ENCODE data around the gene CCDC102A.
A peak's percentile ranks its signal among the peaks of the same experiment; 100 is the strongest.

CCDC102A gene

DNA sequence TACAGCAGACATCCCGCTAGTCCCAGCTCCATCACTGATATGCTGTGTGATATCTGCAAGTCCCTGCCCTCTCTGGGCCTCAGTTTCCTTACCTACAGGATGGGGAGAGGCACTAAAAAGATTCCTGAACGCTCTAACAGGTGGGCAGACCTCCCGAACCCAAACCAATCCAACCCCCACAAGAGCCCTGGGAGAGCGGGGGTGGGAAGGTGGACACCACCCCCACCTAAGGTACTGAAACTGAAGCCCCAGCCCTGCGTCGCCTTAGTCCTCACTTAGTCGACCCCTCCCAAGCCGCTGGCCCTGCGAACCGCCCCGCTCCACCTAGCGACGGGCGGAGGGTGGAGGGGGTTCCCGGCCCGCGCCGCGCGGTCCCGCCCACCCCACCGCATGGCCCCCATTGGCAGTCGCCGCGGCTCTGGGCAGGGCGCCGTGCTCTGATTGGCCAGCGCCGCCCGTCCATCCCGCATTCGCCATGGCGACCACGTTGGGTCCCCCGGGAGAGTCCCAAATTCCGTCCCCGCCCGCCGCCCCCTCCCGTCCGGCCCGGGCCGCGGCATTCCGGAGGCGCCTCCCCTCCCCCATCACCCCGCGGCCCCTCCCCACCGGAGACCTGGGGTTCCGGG is 578 bp downstream of the CCDC102A start:
- DNase-seq, result peak; percentile 96

DNA sequence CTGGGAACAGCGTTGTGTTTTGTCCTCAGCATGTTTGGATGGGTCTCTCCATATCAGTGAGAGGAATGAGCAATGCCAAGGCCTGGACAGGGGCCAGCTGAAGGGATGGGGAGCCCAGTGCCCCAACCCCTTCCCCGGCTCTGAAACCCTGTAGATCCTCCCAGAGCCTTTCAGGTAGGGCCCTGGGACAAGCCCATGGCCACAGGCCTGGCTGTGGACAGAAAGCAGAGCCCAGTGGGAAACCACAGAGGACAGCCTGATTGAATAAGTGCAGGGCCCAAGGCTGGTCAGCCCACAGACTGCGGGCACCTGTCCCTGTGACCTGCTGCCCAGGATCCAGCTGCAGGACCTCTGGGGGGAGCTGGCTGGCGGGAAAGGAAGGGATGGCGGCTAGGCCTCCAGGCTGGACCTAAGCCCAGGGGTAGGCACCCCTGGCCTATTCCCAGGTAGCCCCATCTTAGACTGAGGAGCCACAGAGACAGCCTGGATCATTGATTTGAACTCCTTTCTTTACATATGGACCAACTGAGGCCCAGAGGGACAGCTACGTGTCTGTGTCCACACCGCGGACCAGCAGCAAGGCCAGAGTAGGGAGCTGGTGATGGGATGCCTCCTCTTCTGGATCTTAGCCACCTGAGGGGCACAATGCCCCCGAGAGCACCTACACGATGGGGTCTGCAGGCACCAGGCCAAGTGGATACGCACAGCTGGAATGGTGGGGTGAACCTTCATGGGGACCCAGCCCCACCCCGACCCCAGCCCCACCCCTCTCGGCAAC is 1.3 kb downstream of the CCDC102A start:
- DNase-seq, result peak; percentile 24

DNA sequence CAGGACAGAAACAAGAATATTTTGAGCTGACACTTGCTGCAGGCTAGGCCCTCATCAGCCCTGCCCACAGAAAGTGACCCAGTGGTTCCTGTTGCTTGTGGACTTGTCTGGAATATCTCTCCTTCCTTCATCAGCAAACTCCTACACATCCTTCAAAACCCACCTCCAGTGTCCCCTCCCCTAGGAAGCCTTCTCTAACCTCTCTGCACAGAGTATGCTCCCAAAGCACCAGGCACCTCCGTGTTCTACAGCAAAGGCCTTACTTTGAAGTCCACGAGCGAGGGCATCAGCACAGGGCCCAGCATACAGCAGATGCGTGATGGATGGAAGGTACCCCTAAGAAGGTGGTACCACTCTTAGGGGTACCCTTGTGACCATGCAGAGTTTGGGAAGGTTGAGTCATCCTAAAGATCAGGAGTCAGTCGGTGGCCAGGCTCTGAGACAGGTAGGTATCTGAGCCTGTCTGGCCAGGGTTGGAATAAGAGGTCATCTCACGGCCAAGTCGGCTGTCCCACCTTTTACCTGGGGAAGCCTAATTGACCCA is 2.0 kb downstream of the CCDC102A start:
- peak; percentile 25 for DNase-seq

DNA sequence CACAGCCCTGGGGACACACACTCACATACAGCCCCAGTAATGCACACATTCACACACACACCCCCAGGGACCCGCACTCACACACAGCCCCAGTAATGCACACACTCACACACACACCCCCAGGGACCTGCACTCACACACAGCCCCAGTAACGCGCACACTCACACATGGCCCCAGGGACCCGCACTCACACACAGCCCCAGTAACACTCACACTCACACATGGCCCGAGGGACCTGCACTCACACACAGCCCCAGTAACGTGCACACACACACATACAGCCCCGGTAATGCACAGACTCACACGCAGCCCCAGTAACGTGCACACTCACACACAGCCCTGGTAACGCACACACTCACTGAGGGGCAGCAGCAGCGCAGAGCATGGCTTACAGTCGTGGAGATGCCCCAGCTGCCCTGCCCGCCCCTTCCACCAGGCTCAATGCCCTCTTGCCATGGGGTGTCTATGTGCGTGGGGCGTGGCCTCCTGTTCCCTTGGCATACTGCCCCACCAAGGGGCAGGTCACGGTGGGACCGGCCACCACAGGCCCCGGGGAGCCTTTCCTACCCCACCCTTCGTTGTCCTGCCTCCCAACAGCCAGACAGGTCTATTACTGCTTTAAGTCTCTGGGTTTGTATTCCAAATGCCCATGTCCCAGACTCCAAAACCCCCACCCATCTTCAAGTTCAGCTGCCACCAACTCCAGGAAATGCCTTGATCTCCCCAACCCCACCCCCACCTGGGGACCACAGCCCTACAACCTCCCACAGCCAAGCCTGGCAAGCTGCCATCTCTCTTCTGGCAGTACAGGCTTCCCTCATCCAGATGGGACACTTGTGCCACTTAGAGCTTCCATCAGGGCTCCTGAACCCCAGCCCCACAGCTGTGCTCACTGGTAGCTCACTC is 2.7 kb downstream of the CCDC102A start:
- peak; percentile 41 for DNase-seq

DNA sequence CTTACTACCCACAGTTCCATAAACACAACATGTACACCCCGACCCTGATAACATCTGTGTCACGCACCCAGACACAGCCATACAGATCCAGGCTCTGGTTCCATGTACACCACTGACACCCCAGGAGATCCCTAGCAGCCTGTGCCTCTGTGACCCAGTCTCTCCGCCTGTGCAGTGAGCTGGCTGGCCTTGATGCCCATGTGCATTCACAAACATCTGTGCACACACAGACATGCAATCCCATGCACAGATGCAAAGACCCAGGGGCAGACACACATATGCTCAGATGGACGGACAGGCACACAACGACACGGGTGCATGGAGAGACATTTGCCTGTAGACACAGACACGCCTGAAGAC is 4.1 kb downstream of the CCDC102A start:
- DNase-seq, result peak; percentile 24

DNA sequence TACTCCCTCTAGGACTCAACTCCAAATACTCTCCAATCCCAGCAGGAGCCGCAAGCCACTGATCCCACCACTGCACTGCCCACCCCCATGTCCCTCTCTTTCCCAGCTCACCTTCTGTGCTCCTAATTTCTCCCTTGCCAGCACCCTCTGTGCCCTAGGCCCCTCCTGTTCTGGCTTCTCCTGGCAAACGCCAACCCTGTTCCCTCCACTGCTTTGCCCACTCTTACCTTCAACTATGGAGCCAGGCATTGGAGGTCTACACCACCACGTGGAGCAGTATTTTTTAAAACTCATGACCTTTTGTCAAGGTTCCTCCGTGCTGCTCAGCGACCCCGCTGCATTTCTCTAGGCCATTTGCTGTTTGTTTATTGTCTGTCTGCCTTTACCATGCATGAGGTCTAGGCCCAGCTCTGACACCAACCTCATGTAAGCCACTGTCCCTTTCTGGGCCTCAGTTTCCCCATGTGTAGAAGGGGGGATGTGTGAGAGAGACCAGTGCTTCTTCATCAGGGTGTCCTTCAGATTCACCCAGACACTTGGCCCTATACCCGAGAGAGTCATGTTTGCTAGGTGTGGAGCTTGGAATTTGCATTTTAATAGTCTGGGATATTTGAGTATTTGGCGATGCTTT is 4.6 kb downstream of the CCDC102A start:
- DNase-seq, result peak; percentile 13

DNA sequence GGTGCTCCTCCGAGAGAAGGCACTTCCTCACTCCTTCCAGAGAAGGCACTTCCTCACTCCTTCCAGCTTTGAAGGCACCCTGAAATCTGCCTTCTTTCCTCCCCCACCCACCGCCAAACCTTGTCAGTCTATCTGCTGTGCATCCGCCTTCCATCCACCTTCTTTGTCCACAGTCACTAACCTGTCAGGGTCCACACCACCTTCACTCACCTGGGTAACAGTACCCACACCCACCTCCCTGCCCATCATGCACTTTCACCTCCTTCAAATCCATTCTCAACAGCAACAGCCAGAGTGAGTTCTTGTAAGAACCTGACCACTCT is 5.2 kb downstream of the CCDC102A start:
- DNase-seq, result peak; percentile 17

DNA sequence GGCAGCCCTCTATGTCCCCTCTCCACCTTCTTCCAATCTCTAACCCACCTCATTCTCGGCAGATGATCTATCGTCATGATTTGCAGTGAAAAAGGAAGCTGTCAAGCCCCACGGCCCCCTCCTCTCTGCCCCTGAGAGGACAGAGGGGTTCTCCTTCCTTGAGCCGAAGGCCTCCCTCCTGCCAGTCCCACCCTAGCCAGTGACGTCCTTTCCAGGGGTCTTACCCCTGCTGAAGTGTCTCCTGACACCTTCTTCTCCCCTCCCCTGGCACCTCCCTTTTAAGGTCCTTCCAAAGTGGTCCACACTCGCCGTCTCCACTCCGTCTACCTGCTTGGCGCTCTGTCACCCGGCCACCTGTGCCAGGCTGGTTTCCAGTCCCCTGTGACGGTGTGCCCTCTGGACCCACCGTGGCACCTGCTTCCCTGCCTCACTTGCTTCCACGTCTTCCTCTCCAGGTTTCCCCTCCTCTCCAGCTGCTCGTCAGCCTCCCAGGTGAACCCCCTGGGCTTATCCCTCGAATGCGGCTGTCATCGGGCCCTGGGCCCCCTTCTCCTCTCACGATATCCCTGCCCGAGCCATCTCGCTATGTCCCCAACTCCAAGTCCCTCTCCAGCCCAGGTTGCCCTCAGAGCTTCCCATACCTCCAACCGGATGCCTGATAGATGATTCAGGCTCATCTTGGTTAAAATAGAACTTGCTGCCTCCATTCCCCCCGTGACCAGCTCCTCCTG is 5.7 kb downstream of the CCDC102A start:
- DNase-seq, result no peak

DNA sequence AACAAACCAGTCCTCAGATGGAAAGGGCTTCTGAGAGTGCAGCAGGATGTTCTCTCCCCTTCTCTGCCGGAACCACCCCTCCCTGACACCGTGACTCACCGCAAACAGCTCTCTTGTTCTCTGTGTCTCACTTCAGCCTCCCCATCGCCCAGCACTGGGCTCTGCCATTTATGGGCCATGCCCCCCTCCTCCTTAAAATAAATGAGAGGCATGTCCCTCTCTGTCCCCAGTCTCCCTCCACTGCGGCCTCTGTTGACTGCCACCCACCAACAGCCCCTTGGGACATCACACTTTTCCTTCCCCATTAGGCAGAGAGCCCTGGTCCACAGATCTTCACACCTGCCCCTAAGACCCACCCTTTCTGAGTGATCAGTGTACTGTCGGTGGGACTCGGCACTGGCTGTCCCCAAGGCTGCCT is 6.3 kb downstream of the CCDC102A start:
- DNase-seq, result peak; percentile 76

DNA sequence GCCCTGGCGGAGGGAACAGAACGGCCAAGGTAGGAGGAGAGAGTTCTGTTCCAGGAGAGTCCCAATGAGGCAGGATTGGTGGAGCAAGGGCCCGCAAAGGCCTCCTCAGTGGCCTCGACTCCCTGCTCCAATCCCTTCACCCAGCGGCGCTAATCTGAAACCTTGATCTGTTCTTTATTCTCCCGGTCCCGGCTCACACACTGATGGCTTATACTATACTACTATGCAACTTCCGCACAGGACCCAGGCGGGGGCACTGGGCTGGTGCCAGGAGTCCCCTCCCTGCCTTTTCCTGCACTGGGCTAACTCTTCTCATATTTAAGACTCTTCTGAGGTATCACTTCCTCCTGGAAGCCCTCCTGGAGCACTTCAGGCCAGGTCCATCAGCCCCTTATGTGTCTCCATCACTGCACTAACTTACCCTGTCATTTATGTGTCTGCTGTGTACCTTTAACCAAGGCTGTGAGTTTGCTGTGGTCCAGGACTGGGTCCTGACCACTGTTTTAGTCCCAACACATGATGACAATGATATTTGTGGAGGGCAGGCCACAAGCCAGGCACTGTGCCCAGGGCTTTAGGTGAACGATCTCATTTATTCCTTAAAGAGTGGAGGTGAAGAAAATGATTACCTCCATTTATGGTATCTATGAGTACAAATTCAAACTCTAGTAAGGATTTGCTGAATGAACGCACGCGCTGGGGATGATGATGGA is 6.8 kb downstream of the CCDC102A start:
- DNase-seq, result no peak

DNA sequence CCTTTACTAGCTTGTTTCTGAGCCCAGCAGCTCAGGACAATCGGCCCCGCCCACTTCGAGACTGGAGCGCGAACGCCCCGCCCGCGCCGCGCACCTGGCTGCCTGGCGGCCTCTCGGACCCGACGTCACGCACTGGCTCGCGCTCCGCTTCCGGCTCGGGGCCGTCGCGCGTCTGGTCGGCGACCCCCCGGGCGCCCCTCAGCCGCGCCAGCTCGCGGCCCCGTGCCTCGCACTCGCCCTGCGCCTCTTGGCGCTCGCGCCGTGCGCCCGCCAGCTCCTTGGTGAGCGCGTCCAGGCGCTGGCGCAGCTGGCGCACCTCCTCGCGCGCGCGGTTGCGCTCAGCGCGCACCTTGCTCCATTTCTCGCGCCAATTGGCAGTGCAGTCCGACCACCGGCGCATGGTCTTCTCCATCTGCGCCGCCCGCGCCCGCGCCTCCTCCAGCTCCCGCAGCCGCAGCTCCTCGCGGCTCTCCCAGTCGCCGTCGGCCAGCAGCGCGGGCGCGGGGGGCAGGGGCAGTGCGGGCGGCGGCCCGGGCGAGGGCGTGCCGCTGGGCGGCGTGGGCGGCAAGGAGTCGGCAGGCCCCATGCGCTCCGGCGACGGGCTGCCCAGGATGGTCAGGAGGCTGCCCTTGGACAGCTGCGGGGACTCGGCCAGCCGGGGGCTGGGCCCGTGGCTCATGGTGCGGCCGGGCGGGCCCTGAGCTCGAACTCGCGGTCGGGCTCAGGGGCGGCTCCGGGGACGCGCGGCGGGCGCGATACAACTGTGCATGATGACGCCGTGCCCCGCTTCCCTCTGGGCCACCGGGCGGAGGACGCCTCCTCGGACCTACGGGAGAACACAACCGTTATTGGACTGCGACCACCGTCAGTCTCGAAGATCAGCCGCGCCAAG is 7.6 kb downstream of the CCDC102A start:
- DNase-seq, result no peak

DNA sequence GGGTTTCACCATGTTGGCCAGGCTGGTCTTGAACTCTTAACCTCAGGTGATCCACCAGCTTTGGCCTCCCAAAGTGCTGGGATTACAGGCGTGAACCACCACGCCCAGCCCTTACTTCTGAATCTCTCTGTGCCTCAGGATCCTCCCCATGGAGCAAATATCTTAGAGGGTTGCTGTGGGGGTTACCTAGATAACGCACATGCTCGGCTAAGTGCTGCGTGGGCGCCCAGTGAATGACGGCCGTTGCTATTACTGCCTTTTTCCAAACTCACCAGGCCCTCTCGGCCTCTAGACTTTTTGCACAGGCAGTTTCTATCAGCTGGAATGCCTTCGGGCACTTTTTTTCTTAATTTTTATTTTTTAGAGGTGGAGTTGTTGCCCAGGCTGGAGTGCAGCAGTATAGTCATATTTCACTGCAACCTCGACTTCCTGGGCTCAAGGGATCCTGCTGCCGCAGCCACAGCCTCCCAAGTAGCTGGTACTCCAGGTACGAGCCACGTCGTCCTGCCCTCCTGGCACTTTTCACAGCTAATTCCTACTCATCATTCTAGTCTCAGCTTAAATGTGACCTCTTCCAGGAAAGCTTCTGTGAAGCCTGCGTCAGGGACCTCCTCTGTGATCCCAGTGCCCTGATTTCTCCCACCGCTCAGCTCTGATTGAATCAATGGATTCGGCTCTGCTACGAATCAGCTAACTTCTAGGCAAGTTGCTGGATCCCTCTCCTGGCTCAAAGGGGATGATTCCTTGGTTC is 8.6 kb downstream of the CCDC102A start:
- DNase-seq, result no peak

DNA sequence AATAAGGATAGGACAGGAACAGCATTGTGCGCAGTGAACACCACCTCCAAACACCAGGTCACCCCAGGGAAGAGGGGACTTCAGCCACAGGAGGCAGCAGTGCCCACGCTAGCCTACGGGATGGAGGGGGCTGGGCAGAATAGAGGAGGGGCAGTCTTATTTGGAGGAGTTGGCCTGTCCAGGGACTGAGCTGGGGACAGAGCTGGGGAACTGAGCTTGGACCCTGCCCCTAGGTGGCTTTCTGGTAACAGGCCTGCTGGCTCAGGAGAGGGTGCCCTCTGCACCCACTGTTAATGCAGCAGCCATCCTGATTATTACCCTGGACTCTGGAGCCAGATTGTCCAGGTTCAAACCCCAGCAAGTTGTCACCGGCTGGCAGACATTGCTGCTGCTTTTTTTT is 9.3 kb downstream of the CCDC102A start:
- DNase-seq, result no peak

DNA sequence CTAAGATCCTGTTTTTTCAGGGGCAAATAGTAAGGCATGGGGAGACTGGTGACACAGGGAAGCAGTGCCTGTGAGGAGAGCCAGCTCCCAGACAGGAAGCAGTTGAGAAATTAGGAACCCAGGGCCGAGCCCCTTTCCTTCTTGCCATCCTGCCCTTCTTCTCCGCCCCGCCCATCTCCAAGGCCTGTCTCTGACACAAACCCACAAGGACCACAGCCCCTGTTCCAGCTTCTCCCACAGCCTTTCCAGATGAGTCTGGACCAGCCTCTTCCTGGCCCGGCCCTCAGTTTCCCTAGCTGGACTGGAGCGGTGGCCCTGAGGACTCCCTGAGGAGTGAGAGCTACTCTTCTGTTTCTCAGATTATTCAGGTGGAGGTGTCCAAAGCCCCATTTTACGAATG is 9.9 kb downstream of the CCDC102A start:
- no peak for DNase-seq

DNA sequence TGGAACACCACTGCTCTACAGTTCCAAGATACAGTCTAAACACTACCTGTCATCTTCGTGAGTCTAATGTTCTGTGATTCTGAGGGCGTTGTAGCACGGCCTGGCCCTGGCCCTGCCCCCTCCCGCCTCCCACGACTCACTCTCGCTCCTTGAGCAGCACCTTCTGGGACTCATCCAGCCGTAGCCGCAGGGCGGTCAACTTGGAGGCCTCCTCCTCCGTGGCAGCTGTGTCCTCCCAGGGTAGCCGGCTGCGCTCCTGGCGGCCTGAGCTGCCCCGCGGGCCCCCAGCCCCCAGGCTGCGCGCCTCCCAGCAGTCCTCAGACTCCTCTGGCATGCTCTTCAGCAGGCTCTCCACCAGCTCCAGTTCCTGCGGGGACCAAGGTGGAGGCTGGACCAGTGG is 10.6 kb downstream of the CCDC102A start:
- no peak for DNase-seq

DNA sequence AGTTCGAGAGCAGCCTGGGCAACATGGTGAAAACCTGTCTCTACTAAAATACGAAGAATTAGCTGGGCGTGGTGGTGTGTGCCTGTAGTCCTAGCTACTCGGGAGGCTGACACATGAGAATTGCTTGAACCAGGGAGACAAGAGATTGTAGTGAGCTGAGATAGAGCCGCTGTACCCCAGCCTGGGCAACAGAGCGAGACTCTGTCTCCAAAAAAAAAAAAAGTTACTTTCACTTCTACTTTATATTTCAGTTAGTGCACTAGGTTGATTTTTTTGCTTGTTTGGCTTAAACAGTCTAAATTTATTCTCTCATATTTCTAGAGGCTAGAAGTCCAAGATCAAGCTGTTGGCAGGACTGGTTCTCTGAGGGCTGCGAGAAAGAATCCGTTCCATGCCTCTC is 13.4 kb downstream of the CCDC102A start:
- DNase-seq, result no peak

DNA sequence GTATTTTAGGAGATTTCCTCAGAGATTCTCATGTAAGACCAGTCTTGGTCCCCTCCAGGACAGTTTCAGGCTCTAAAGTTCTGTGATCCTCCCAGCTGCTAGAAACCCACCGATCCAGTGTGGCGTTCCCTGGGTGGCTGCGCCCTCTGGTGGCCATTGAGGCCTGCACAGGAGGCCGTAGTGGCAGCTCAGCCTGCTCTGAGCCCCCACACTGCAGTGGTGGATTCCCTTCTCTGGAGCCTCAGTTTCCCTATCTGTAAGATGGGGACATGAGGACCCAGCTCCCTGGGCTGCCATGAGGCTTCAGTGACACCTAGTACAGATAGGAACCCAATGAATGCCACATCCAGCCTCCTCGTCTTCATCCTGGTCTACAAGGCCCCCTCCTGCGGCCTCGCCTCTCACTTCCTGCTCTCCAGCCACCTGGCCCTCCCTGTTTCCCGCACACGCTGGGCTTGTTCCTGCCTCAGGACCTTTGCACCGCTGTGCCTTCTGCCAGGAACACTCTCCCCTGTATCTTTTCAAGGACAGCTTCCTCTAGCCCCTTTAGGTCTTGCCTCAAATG is 16.5 kb downstream of the CCDC102A start:
- DNase-seq, result peak; percentile 85

DNA sequence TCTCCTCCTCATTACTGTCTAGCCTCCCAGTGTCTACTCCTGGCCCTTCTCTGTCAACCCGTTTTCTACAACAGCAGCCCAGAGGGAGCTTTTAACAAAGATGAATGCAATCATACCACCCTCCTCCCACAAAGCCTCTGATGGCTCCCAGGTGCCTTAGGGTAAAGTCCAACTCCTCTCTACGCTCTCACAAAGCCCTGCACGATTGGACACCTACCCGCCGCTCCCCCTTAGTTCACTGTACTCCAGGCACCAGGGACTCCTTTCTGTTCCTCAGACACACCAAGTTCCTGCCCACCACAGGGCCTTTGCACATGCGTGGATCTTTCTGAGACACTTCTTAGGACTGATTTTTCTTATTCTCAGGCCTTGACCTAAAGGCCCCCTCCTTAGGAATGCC is 17.4 kb downstream of the CCDC102A start:
- no peak for DNase-seq

DNA sequence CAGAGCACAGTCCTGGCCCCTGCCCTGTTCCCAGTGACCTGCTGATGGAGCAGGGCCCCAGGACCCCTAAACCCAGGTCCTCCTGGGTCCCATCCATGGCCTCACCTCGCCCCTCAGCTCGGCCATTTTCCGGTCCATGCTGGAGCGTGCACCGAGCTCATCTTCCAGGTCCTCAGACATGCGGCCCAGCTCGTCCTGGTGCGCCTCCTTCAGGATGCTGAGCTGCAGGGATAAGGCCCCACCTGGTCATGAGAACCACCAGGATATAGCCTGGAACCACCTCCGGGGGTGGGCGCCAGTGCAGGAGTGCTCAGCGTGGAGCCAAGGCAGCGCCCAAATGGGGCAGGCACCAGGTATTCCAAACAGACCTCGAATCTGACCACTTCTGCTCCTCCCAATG is 17.9 kb downstream of the CCDC102A start:
- no peak for DNase-seq

Measured in activated T-cell treated with anti-CD3 and anti-CD28 coated beads, Interleukin-2, amount 50 U/mL, for 1 hour (primary cell).